Uterus (tissue), 2 donors: ENCODE measurements around the gene OR51B4.

ENCODE experiments used
- CTCF ChIP-seq, 4 experiments: fragments of 200-600 bp in 2 of 4; fragments of 450-650 bp in 2 of 4; sonication (generic) in 2 of 4; IDR thresholded peaks; one replicate each; pipeline ENCODE4 v1.5.1; 2016 to 2019; ENCODE audit warnings: antibody characterized with exemption in 4 of 4, mild to moderate bottlenecking in 2 of 4, moderate library complexity in 1 of 4
- POLR2A ChIP-seq, 2 donors: fragments of 450-650 bp; IDR thresholded peaks; one replicate each; pipeline ENCODE4 v1.6.1; 2016; ENCODE audit warnings: antibody characterized with exemption in 2 of 2, mild to moderate bottlenecking in 1 of 2, moderate library complexity in 1 of 2

GRCh38 chr11:5307256-5308019 lies 5.7 kb upstream of the OR51B4 start:
- TF ChIP-seq CTCF (IDR thresholded peaks at IDR 0.05) (no peak), POLR2A (IDR thresholded peaks at IDR 0.05) (no peak)
